ENCODE data around the gene ME3.

DNA sequence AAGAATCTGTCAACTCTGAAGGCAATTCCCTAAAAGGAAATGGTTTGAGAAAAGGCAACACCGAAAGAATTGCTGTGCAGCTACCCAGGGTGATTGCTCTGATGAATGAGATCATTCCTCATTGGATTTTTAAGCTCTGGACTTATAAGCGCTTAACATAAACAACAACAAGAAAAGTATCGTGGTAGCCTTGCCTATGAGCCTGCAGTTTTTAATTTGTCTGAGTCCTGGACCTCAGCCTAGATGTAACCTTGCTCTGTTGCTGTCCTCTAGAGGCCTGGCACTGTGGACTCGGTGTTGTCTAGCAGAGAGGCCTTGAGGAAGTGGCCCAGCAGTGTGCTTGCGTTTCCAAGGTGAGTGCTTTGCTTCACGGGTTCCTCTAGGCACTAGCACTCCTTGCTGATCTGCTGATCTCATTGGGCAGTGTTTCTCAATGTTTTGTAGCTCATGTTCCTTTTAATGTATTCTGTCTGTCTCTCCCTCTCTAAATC is 277.3 kb downstream of the ME3 start:
- TF ChIP-seq CTCF (IDR thresholded peaks at IDR 0.05): no peak
- TF ChIP-seq EZH2 (IDR thresholded peaks at IDR 0.05; ENCODE audit: borderline replicate concordance, insufficient read depth, low read depth, low read length, poor library complexity, severe bottlenecking): no peak
